ENCODE data around the gene RASSF4. TPM values are rescaled to one million over a fixed set of nuclear protein-coding genes. Genes with fewer than 3 reads are reported as not detected.

RASSF4 gene
- total RNA-seq, 3 donors from 2014 or later = 18.7 to 364 (median 41.1) TPM

DNA sequence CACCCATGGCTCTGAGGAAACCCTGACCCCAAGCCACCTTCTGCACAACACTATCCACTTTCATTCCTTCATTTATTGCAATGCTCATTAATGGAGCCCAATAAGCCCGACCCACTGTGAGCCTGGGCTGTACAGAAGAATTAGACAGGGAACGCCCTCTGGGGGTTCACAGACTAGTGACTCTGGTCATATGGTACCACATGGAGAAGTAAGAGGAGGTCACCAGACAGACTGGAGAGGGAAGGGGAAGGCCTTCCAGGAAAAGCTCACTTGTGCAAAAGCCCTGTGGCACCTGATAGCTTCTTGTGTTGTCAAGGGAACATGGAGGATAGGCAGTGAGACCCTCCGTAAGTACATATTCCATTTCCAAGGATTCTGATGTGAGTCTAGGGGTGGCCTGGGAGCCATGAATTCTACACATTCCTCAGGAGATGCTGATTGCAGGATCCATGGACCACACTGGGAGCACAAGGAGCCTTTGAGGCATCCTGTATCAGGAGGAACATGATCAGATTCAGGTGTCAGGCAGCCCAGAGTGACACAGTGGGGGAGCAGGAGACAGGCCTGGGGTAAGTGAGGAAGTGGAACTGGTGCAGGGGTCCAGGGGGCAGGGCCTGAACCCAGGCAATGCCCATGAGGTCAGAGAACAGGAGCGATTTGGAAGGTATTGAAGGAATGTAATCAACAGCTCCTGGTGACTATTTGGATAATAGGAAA is 28.5 kb upstream of the RASSF4 start:
- no peak overlapping the region for H3K4me3 ChIP-seq
- TF ChIP-seq POLR2A (IDR thresholded peaks at IDR 0.05) (no peak), POLR2AphosphoS5 (IDR thresholded peaks at IDR 0.05) (no peak), CTCF (IDR thresholded peaks at IDR 0.05) (no peak)
- no peaks in the 10 kb centered on the region for H3K9me3 ChIP-seq
- peaks cover 0 to 9% of the 10 kb centered on the region in 2 donors for H3K4me1 ChIP-seq
- no peak for DNase-seq (ENCODE audit: low spot score in 2 of 2)
- H3K36me3 ChIP-seq = no peaks in the 10 kb centered on the region
- H3K27me3 ChIP-seq = no peaks in the 10 kb centered on the region
- intact Hi-C loops (cut with DNase I; ENCODE audit: low total_unique reads) = no loop called here
- no peak overlapping the region for H3K27ac ChIP-seq

DNA sequence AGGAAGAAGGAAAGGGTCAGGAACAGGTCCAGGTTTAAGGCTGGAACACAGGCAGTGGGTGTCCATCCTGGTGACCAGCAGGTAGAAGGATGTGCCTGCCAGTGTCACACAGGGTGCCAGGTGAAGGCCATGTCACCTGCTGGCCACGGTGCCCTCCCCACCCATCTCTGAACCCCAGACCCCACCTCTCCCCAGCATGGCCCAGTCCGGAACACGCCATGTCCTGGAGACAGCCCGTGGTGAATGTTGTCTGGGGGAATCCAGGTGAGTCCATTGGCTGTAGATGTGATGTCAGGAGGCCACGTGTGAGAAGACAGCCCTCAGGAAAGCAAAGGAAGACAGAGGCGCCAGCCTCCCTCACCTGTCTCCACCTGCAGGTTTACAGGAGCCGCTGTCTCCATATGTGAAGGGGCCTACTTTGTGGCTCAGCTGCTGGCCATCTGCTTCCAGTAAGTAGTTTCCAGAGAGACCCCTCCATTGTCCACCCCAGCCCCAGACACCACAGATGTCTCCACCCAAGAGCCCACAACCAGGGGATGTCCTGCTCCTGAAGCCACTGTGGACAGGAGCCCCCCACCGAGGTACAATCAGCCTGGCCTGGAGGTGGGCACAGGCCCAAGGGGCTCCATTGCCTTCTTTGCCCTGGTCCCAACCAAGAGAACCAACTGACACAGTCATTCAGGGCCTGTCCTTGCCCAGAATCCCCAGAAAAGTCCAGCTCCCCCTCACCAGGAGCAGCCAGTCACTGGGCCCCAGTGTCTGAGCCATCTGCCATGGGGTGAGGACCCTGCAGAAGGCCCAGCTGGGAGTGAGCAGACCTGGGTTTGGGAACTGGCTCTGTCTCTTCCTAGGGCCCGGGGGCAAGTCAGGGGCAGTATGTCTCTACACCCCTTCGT is 27.7 kb upstream of the RASSF4 start:
- intact Hi-C loops (cut with DNase I; ENCODE audit: low total_unique reads) = no loop called here
- H3K9me3 ChIP-seq = no peaks in the 10 kb centered on the region
- no peak for TF ChIP-seq POLR2AphosphoS5 (IDR thresholded peaks at IDR 0.05)
- no peak for TF ChIP-seq POLR2A (IDR thresholded peaks at IDR 0.05)
- TF ChIP-seq CTCF (IDR thresholded peaks at IDR 0.05) = no peak
- H3K27ac ChIP-seq = no peak overlapping the region
- H3K4me1 ChIP-seq = peaks cover 0 to 12% of the 10 kb centered on the region in 2 donors
- no peak overlapping the region for H3K4me3 ChIP-seq
- no peak for DNase-seq (ENCODE audit: low spot score in 2 of 2)
- no peaks in the 10 kb centered on the region for H3K27me3 ChIP-seq
- H3K36me3 ChIP-seq = no peaks in the 10 kb centered on the region

- Histone ChIP-seq H3K27ac (no peak overlapping the region), H3K9me3 (no peaks in the 10 kb centered on the region), H3K4me3 (no peak overlapping the region), H3K36me3 (no peaks in the 10 kb centered on the region), H3K4me1 (peaks cover 0 to 12% of the 10 kb centered on the region in 2 donors), H3K27me3 (no peaks in the 10 kb centered on the region)
- TF ChIP-seq POLR2A (IDR thresholded peaks at IDR 0.05) (no peak), POLR2AphosphoS5 (IDR thresholded peaks at IDR 0.05) (peak in 2 of 3 donors; percentile 31 to 45), CTCF (IDR thresholded peaks at IDR 0.05) (peak; percentile 85 to 92 (median 91))
- peak; percentile 75 to 84 for DNase-seq (ENCODE audit: low spot score in 2 of 2)
- intact Hi-C loops (cut with DNase I; ENCODE audit: low total_unique reads) = no loop called here
Measured at GRCh38 chr10:44932517-44933450, 26.8 kb upstream of the RASSF4 start.

DNA sequence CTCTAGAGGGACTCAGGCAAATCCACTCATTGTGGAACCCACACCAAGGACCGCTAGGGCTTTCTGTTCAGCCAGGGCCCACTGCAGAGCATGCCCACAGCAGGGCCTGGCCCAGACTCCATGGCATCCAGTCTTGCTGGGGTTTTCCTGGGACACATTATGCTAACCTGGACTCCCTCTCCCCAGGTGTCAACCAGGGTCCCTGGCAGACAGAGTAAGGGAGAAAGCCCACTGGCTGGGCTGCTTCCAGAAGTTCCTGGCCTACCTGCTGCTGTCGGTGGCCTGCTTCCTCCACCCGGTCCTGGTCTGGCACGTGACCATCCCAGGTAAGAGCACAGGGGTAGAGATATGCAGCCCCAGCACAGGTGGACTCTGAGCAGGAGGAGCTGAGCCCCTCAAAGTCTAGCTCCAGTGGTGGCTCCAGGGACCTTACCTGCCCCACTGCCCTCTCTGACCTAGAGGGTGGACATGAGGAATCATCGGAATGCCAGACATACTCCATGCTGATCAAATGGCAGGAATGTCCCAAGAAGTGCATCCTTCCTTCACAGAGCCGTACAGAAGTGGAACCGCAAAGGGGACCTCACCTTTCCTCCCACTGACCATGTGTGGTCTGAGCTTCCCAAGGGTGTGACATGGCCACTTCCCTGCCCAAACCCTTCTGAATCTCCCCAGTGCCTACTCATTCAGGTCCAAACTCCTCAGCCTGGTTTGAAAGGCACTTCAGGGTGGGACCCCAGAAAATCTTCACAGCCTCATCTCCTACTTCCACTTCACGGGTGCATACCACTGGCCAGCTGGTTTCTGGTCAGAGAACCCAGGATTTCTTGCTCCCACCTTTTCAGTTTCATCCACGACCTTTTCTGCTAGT is 25.9 kb upstream of the RASSF4 start:
- no peak overlapping the region for H3K27ac ChIP-seq
- no peaks in the 10 kb centered on the region for H3K36me3 ChIP-seq
- H3K4me3 ChIP-seq = no peak overlapping the region
- intact Hi-C loops (cut with DNase I; ENCODE audit: low total_unique reads) = no loop called here
- no peaks in the 10 kb centered on the region for H3K9me3 ChIP-seq
- H3K4me1 ChIP-seq = peaks cover 0 to 12% of the 10 kb centered on the region in 2 donors
- no peak for DNase-seq (ENCODE audit: low spot score in 2 of 2)
- TF ChIP-seq POLR2AphosphoS5 (IDR thresholded peaks at IDR 0.05) (no peak), POLR2A (IDR thresholded peaks at IDR 0.05) (no peak), CTCF (IDR thresholded peaks at IDR 0.05) (no peak)
- no peaks in the 10 kb centered on the region for H3K27me3 ChIP-seq

All from breast epithelium (tissue), 4 donors.